Fibroblast of skin of left quadriceps (primary cell): ENCODE data around the gene GDF10.

Experiments used
- DNase-seq, 2 experiments: peaks; one replicate each; pipeline ENCODE4 v3.0.0-alpha.2; 2013; ENCODE audit warnings: low read depth in 2 of 2

Gene GDF10

GRCh38 chr10:47294501-47294900 lies 5.5 kb upstream of the GDF10 start:
- no peak for DNase-seq

- no peak for DNase-seq
Measured at GRCh38 chr10:47295411-47295810, 4.6 kb upstream of the GDF10 start.

DNA sequence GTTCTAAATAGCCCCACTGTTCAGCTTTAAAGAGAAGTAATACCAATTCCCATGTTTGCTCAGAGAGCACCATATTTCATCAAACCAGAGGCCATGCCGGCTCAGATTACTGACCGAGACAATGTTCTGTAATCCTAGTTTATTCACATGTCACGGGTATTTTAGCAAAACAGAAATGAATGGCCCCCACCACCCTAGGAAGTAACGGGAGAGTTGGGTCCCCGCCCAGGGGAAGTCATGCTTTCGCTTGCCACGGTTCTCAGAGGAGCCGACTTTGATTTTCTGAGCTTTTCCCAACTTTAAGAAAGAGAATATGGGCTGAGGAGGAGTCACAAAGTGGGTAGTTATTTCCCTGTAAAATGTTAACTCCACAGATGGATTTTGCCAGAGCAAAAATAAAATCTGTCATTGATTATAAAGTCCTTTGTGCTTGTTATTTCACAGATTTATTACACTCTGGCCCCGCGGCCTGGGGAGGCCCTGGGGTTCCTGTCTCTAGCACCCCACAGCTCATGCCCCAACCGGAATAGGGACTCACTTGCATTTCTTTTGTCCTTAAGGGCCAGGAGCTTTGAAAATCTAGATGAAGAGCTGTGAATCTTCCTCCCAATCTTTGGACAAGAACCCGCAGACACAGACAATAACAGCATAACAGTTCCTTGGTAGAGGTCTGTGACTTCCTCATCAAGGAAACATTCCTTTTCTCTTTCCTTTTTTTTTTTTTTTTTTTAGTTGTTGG lies 3.7 kb upstream of the GDF10 start:
- no peak for DNase-seq

- no peak for DNase-seq
Measured at GRCh38 chr10:47296941-47297340, 3.1 kb upstream of the GDF10 start.

GRCh38 chr10:47297866-47298540 lies 2.0 kb upstream of the GDF10 start:
- no peak for DNase-seq

GRCh38 chr10:47298715-47299114 lies 1.3 kb upstream of the GDF10 start:
- DNase-seq, result no peak

DNA sequence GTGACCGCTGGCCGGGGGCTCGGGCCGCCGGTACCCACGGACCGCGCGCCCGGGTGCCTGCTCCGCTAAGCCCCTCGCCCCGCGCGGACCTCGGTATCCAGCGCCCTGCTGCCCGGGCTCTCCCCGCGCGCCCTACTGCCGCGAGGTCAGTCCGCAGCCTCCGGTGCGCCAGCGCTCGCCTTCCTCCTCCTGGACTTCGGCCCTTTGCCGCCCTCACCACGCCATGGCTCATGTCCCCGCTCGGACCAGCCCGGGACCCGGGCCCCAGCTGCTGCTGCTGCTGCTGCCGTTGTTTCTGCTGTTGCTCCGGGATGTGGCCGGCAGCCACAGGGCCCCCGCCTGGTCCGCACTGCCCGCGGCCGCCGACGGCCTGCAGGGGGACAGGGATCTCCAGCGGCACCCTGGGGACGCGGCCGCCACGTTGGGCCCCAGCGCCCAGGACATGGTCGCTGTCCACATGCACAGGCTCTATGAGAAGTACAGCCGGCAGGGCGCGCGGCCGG lies 483 bp downstream of the GDF10 start:
- no peak for DNase-seq

- no peak for DNase-seq
Measured at GRCh38 chr10:47301833-47302232, 1.8 kb downstream of the GDF10 start.

DNA sequence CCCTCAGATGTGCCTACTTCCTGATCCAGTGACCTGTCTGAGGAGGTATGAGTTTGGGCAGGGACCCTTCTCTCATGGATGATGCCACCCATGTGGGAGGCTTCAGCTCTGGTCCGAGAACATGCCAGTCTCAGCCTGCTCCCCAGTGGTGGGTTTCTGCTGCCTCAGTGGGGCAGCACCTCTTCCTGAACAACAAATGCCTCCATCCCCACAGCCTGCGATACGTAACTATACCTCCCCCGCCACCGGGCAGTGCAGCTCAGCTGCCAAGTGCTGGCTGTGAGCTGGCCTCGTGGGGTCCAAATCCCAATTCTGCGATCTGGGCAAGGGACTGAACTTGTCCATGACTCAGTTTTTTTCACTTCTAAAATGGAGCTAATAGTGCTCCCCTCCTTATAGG lies 3.1 kb downstream of the GDF10 start:
- no peak for DNase-seq

DNA sequence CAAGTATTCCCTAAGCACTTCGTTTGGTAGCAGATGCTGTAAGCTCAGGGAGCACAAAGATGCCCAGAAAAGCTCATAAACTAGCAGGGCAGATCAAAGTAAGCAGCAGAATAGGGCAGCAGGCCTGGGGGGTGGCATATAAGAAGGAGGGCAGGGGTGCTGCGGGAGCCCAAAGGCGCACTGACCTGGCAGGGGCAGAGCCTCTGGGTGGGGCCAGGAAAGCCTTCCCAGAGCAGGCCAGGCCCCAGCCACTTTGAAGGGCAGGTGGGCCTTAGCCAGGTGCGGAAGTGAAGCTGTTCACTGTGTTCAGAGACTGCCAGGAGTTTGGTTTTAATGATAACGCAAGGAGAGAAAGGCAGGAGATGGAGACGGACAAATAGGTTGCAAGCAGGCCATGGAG lies 3.9 kb downstream of the GDF10 start:
- DNase-seq, result no peak

DNA sequence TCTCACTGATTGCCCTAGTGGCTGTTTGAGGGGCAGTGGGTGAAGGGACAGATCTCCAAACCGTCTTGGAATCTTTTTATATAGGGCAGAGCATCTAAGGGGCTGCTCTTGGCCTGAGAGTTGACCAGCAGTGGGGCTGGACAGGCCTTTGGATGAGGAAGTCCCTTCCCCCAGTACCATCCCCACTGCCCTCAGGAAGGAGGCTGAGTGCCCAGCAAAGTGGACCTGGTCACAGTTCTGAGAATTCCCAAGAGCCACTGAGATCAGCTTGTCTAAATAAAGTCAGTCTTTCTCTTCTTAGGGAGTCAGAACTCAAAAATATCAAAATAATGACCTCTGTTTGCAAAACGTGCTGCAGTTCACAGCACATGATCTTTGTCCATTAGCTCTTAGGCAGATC lies 5.6 kb downstream of the GDF10 start:
- DNase-seq, result no peak

GRCh38 chr10:47306387-47307210 lies 6.6 kb downstream of the GDF10 start:
- DNase-seq, result no peak

GRCh38 chr10:47307381-47307780 lies 7.4 kb downstream of the GDF10 start:
- DNase-seq, result no peak

DNA sequence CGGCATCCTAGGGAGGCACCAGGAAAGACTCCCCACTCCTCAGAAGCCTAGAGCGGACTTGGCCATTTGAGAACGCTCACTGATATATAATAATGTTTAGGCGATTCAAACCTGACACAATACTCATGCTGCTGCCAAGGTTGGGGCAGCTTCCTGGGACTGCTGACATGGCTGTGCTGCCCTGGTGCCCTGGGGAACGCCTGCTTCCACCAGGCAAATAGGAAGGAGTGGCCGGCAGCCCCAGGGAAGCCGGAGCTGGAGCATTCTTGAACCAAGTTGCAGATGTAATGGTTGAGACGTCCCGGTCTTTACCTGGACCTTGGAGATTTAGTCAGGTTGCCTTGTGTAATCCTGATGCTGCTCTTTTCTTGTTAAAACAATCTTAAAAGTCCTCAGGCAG lies 8.8 kb downstream of the GDF10 start:
- DNase-seq, result no peak

GRCh38 chr10:47309408-47310089 lies 9.6 kb downstream of the GDF10 start:
- DNase-seq, result no peak

DNA sequence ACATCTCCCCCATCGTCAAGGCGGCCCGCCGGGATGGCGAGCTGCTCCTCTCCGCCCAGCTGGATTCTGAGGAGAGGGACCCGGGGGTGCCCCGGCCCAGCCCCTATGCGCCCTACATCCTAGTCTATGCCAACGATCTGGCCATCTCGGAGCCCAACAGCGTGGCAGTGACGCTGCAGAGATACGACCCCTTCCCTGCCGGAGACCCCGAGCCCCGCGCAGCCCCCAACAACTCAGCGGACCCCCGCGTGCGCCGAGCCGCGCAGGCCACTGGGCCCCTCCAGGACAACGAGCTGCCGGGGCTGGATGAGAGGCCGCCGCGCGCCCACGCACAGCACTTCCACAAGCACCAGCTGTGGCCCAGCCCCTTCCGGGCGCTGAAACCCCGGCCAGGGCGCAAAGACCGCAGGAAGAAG lies 10.1 kb downstream of the GDF10 start:
- no peak for DNase-seq

DNA sequence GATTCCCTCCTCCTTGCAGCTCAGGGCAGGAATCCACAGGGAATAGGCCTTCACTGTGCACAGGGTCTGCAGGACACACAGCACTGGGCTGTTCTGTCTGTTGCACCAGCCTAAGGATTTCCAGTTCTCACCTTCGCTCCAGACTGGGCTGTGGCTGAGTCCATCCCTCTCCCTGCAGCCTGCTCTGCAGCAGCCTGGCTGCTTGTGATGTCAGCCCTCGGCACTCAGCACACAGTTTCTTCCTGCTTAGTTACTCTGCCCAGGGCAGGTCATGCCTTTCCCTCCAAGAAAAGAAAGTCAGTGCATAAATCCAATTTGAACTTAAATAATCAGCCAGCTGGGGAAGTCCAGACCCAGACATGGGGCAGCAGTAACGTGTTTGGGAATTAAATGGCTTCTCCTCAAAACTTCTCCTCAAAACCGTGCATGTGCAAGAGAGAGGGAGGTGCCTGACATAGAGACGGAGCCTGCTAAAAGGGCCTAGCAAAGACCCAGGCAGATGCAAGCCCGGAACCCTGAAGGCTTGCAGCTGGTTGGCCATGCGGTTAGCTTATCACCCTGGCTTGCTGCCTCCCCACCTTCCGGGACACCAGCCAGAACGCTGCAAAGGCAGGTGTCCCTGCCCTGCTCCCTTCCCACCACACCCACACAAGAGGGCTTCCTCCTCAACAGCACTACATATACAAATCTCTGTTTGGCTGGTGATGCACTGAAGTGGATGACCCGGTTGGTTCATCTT lies 11.4 kb downstream of the GDF10 start:
- no peak for DNase-seq

DNA sequence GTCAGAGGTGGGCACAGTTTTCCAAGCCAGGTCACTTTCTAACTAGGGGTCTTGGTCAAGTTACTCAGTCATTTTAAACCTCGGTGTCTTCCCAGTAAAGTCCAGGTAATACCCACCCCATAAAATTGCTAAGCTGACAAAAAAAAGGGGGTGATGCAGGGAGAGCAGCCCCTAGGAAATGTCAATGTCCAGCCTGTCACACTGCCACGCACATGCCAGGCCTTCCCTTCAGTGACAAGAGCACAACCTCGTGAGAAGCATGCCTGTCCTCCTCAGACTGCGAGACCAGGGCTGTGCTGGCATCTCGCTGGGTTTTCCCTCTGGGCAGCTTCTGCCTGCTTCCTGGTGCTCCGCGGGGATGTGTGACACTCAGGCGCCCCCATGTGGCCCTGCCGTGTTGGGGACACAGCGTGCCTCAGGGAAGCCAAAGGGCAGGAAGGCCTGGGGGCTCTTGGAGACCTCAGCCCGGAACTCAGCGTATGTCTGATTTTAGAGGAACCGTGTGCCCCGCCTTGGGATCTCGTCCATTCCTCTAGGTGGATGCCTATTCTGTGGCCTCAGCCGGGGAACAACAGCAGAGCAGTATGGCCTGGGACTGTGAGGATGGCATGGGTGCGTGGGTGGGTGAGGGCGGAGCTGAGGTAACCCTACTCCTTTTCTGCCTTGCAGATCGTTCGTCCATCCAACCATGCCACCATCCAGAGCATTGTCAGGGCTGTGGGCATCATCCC lies 12.1 kb downstream of the GDF10 start:
- DNase-seq, result peak; percentile 23 to 34

- DNase-seq, result no peak
Measured at GRCh38 chr10:47312663-47312995, 12.6 kb downstream of the GDF10 start.

- no peak for DNase-seq
Measured at GRCh38 chr10:47314416-47314970, 14.5 kb downstream of the GDF10 start.
